ENCODE results near the gene SNAP91. TPM values are rescaled to one million over a fixed set of nuclear protein-coding genes. Genes with fewer than 3 reads are reported as not detected.
"Not testable (repeated sequence)": the region's sequence is repeated elsewhere in the genome, so short reads cannot be mapped to it uniquely, and the experiment has no call there.

Gene SNAP91
- polyA plus RNA-seq, 1 donor from 2014 or later: not detected

GRCh38 chr6:83600459-83600858, 108.4 kb downstream of the SNAP91 start:
- Mint-ChIP-seq H3K4me3 (no peak overlapping the region), H3K4me1 (no peaks in the 10 kb centered on the region), H3K27ac (no peak overlapping the region), H3K36me3 (no peaks in the 10 kb centered on the region), H3K27me3 (no peaks in the 10 kb centered on the region), H3K9me3 (no peaks in the 10 kb centered on the region)

GRCh38 chr6:83597511-83597910, 111.4 kb downstream of the SNAP91 start:
- Mint-ChIP-seq H3K36me3 (no peaks in the 10 kb centered on the region), H3K9me3 (no peaks in the 10 kb centered on the region), H3K4me3 (no peak overlapping the region), H3K27ac (no peak overlapping the region), H3K4me1 (peaks cover 2 to 6% (median 5%) of the 10 kb centered on the region in 3 donors), H3K27me3 (peaks cover 3% of the 10 kb centered on the region)

GRCh38 chr6:83597051-83597450, 111.8 kb downstream of the SNAP91 start:
- Mint-ChIP-seq H3K9me3 (no peaks in the 10 kb centered on the region), H3K27ac (no peak overlapping the region), H3K4me3 (no peak overlapping the region), H3K27me3 (peaks cover 3% of the 10 kb centered on the region), H3K4me1 (peaks cover 3 to 7% (median 5%) of the 10 kb centered on the region in 3 donors), H3K36me3 (no peaks in the 10 kb centered on the region)

- Mint-ChIP-seq H3K4me1 (peaks cover 3 to 7% (median 5%) of the 10 kb centered on the region in 3 donors), H3K36me3 (no peaks in the 10 kb centered on the region), H3K27me3 (peaks cover 3% of the 10 kb centered on the region), H3K27ac (no peak overlapping the region), H3K4me3 (no peak overlapping the region), H3K9me3 (no peaks in the 10 kb centered on the region)
These were observed 114.0 kb downstream of the SNAP91 start for GRCh38 chr6:83594941-83595340.

- Mint-ChIP-seq H3K4me3 (no peak overlapping the region), H3K27ac (no peak overlapping the region), H3K9me3 (no peaks in the 10 kb centered on the region), H3K27me3 (peaks cover 3% of the 10 kb centered on the region), H3K4me1 (peaks cover 3 to 7% (median 5%) of the 10 kb centered on the region in 3 donors), H3K36me3 (no peaks in the 10 kb centered on the region)
These were observed 115.5 kb downstream of the SNAP91 start for GRCh38 chr6:83593395-83593785.

GRCh38 chr6:83592770-83593394, 116.0 kb downstream of the SNAP91 start:
- Mint-ChIP-seq H3K27me3 (peaks cover 3% of the 10 kb centered on the region), H3K4me1 (peaks cover 3 to 7% (median 5%) of the 10 kb centered on the region in 3 donors), H3K36me3 (no peaks in the 10 kb centered on the region), H3K9me3 (no peaks in the 10 kb centered on the region), H3K27ac (no peak overlapping the region), H3K4me3 (peak overlapping the region in 1 of 4 donors; percentile 18)

- H3K27ac Mint-ChIP-seq: no peak overlapping the region
- peaks cover 3% of the 10 kb centered on the region for H3K27me3 Mint-ChIP-seq
- no peaks in the 10 kb centered on the region for H3K36me3 Mint-ChIP-seq
- H3K9me3 Mint-ChIP-seq: no peaks in the 10 kb centered on the region
- H3K4me3 Mint-ChIP-seq: no peak overlapping the region
- H3K4me1 Mint-ChIP-seq: peaks cover 3 to 7% (median 5%) of the 10 kb centered on the region in 3 donors
These were observed 118.5 kb downstream of the SNAP91 start for GRCh38 chr6:83590416-83590815.

GRCh38 chr6:83589076-83589475, 119.8 kb downstream of the SNAP91 start:
- Mint-ChIP-seq H3K36me3 (no peaks in the 10 kb centered on the region), H3K4me3 (no peak overlapping the region), H3K9me3 (no peaks in the 10 kb centered on the region), H3K27me3 (peaks cover 3% of the 10 kb centered on the region), H3K27ac (no peak overlapping the region), H3K4me1 (peaks cover 3 to 7% (median 5%) of the 10 kb centered on the region in 3 donors)

GRCh38 chr6:83578057-83578456, 130.8 kb downstream of the SNAP91 start:
- peaks cover 0 to 2% (median 0%) of the 10 kb centered on the region in 3 donors for H3K4me1 Mint-ChIP-seq
- no peak overlapping the region for H3K27ac Mint-ChIP-seq
- H3K27me3 Mint-ChIP-seq: peaks cover 2% of the 10 kb centered on the region
- no peaks in the 10 kb centered on the region for H3K9me3 Mint-ChIP-seq
- no peak overlapping the region for H3K4me3 Mint-ChIP-seq
- H3K36me3 Mint-ChIP-seq: no peaks in the 10 kb centered on the region

GRCh38 chr6:83574783-83575182, 134.1 kb downstream of the SNAP91 start:
- H3K27me3 Mint-ChIP-seq: peaks cover 1% of the 10 kb centered on the region
- peaks cover 2 to 4% (median 3%) of the 10 kb centered on the region in 3 donors for H3K9me3 Mint-ChIP-seq
- peaks cover 0 to 2% (median 0%) of the 10 kb centered on the region in 3 donors for H3K4me1 Mint-ChIP-seq
- H3K27ac Mint-ChIP-seq: no peak overlapping the region
- no peak overlapping the region for H3K4me3 Mint-ChIP-seq
- no peaks in the 10 kb centered on the region for H3K36me3 Mint-ChIP-seq

- not testable (repeated sequence) for H3K27ac Mint-ChIP-seq, H3K36me3 Mint-ChIP-seq, H3K27me3 Mint-ChIP-seq, H3K4me3 Mint-ChIP-seq, H3K4me1 Mint-ChIP-seq
- peaks cover 7 to 14% (median 7%) of the 10 kb centered on the region in 3 donors for H3K9me3 Mint-ChIP-seq
These were observed 137.2 kb downstream of the SNAP91 start for GRCh38 chr6:83571663-83572185.

GRCh38 chr6:83558975-83559374, 149.9 kb downstream of the SNAP91 start:
- H3K4me3 Mint-ChIP-seq: no peak overlapping the region
- no peaks in the 10 kb centered on the region for H3K4me1 Mint-ChIP-seq
- peaks cover under 1% of the 10 kb centered on the region for H3K27me3 Mint-ChIP-seq

GRCh38 chr6:83556871-83557270, 152.0 kb downstream of the SNAP91 start:
- H3K36me3 Mint-ChIP-seq: no peaks in the 10 kb centered on the region
- peaks cover 4% of the 10 kb centered on the region for H3K27me3 Mint-ChIP-seq
- peaks cover 0 to 1% (median 0%) of the 10 kb centered on the region in 3 donors for H3K9me3 Mint-ChIP-seq
- H3K27ac Mint-ChIP-seq: no peak overlapping the region
- peaks cover 0 to 1% (median 0%) of the 10 kb centered on the region in 3 donors for H3K4me1 Mint-ChIP-seq
- H3K4me3 Mint-ChIP-seq: no peak overlapping the region

More at GRCh38 chr6:83558975-83559374, 149.9 kb downstream of the SNAP91 start:
- H3K36me3 Mint-ChIP-seq: no peaks in the 10 kb centered on the region
- no peak overlapping the region for H3K27ac Mint-ChIP-seq
- H3K9me3 Mint-ChIP-seq: peaks cover 0 to 7% (median 0%) of the 10 kb centered on the region in 3 donors

- H3K4me1 Mint-ChIP-seq, H3K36me3 Mint-ChIP-seq, H3K4me3 Mint-ChIP-seq, H3K9me3 Mint-ChIP-seq, H3K27me3 Mint-ChIP-seq, H3K27ac Mint-ChIP-seq: not testable (repeated sequence)
These were observed 157.2 kb downstream of the SNAP91 start for GRCh38 chr6:83551748-83552147.

GRCh38 chr6:83550482-83550881, 158.4 kb downstream of the SNAP91 start:
- H3K9me3 Mint-ChIP-seq, H3K36me3 Mint-ChIP-seq, H3K4me3 Mint-ChIP-seq, H3K4me1 Mint-ChIP-seq, H3K27me3 Mint-ChIP-seq: not testable (repeated sequence)
- peak overlapping the region in 1 of 3 donors; percentile 21 for H3K27ac Mint-ChIP-seq

- Mint-ChIP-seq H3K36me3 (no peaks in the 10 kb centered on the region), H3K9me3 (peaks cover 0 to 6% (median 1%) of the 10 kb centered on the region in 3 donors), H3K27me3 (peaks cover 8% of the 10 kb centered on the region), H3K27ac (no peak overlapping the region), H3K4me3 (no peak overlapping the region), H3K4me1 (peaks cover 0 to 1% (median 0%) of the 10 kb centered on the region in 3 donors)
These were observed 162.3 kb downstream of the SNAP91 start for GRCh38 chr6:83546636-83547035.
